ENCODE data around the gene SUGT1. TPM values are rescaled to one million over a fixed set of nuclear protein-coding genes. Genes with fewer than 3 reads are reported as not detected.

Gene SUGT1
- total RNA-seq, 1 donor from 2014 or later: 71.8 TPM

DNA sequence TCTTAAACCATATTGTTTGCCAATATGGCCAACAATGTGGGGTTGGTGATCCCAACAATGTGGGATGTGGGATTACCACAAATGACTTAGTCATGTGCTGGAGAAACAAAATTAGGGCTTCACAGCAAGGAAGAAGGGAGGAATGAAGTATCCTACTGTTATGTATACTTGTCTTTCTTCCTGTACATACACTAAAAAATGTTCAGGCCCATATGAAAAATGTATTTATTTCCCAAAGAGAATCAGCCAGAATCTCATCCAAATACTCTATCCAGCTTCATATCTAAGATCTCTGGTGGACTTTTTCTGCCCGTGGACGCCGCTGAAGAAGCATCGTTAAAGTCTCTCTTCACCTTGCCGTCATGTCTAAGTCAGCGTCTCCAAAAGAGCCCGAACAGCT is 10.5 kb upstream of the SUGT1 start, which contains the start of gene HNRNPA1L2:
HNRNPA1L2 (plus strand) TSS at position 301 of the 400 bp plus-strand sequence; CDS start at position 363, 62 bp downstream.
- Mint-ChIP-seq H3K36me3 (ENCODE audit: low read depth, unreplicated experiment) (peaks cover 43% of the 10 kb centered on the region), H3K4me1 (ENCODE audit: unreplicated experiment) (no peaks in the 10 kb centered on the region), H3K4me3 (ENCODE audit: unreplicated experiment) (peak within 1 kb of the TSS; percentile 30), H3K27me3 (ENCODE audit: unreplicated experiment) (peaks cover 4% of the 10 kb centered on the region), H3K27ac (ENCODE audit: unreplicated experiment) (no peak within 1 kb of the TSS), H3K9me3 (ENCODE audit: unreplicated experiment) (no peaks in the 10 kb centered on the region)
- TF ChIP-seq, protein P1, sequence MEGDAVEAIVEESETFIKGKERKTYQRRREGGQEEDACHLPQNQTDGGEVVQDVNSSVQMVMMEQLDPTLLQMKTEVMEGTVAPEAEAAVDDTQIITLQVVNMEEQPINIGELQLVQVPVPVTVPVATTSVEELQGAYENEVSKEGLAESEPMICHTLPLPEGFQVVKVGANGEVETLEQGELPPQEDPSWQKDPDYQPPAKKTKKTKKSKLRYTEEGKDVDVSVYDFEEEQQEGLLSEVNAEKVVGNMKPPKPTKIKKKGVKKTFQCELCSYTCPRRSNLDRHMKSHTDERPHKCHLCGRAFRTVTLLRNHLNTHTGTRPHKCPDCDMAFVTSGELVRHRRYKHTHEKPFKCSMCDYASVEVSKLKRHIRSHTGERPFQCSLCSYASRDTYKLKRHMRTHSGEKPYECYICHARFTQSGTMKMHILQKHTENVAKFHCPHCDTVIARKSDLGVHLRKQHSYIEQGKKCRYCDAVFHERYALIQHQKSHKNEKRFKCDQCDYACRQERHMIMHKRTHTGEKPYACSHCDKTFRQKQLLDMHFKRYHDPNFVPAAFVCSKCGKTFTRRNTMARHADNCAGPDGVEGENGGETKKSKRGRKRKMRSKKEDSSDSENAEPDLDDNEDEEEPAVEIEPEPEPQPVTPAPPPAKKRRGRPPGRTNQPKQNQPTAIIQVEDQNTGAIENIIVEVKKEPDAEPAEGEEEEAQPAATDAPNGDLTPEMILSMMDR (IDR thresholded peaks at IDR 0.05; ENCODE audit: unreplicated experiment): no peak
- DNase-seq (ENCODE audit: low spot score): no peak

- Mint-ChIP-seq H3K27me3 (ENCODE audit: unreplicated experiment) (peaks cover 4% of the 10 kb centered on the region), H3K4me3 (ENCODE audit: unreplicated experiment) (no peak overlapping the region), H3K4me1 (ENCODE audit: unreplicated experiment) (no peaks in the 10 kb centered on the region), H3K9me3 (ENCODE audit: unreplicated experiment) (no peaks in the 10 kb centered on the region), H3K36me3 (ENCODE audit: low read depth, unreplicated experiment) (peaks cover 36% of the 10 kb centered on the region), H3K27ac (ENCODE audit: unreplicated experiment) (no peak overlapping the region)
- DNase-seq (ENCODE audit: low spot score): no peak
- TF ChIP-seq, protein P1 (IDR thresholded peaks at IDR 0.05; ENCODE audit: unreplicated experiment): no peak
Measured at GRCh38 chr13:52644108-52644507, 8.5 kb upstream of the SUGT1 start.

DNA sequence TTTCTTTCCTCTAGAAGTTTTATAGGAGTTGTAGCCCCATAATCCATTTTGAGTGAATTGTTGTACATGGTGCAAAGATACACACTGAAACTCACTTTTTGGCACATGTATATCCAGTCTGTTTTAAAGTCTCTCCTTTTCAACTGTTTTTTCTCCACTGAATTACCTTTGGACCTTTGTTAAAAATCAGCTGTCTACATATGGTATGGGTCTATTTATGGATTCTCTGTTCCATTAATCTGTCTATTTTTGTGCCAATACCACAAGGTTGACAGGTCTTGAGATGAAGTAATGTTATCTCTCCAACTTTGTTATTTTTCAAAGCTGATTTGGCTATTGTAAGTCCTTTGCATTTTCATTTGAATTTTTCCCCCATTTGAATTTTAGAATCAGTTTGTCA is 5.7 kb upstream of the SUGT1 start:
- H3K27me3 Mint-ChIP-seq (ENCODE audit: unreplicated experiment): peaks cover 2% of the 10 kb centered on the region
- H3K27ac Mint-ChIP-seq (ENCODE audit: unreplicated experiment): no peak overlapping the region
- no peak for DNase-seq (ENCODE audit: low spot score)
- TF ChIP-seq, protein P1 (IDR thresholded peaks at IDR 0.05; ENCODE audit: unreplicated experiment): no peak
- H3K36me3 Mint-ChIP-seq (ENCODE audit: low read depth, unreplicated experiment): peaks cover 32% of the 10 kb centered on the region
- no peak overlapping the region for H3K4me3 Mint-ChIP-seq (ENCODE audit: unreplicated experiment)
- peaks cover 7% of the 10 kb centered on the region for H3K4me1 Mint-ChIP-seq (ENCODE audit: unreplicated experiment)
- no peaks in the 10 kb centered on the region for H3K9me3 Mint-ChIP-seq (ENCODE audit: unreplicated experiment)

- TF ChIP-seq, protein P1 (IDR thresholded peaks at IDR 0.05; ENCODE audit: unreplicated experiment): no peak
Measured at GRCh38 chr13:52650731-52651130, 1.9 kb upstream of the SUGT1 start.

GRCh38 chr13:52651897-52652195 is 790 bp upstream of the SUGT1 start:
- Mint-ChIP-seq H3K27ac (ENCODE audit: unreplicated experiment) (no peak overlapping the region), H3K36me3 (ENCODE audit: low read depth, unreplicated experiment) (peaks cover 13% of the 10 kb centered on the region), H3K9me3 (ENCODE audit: unreplicated experiment) (no peaks in the 10 kb centered on the region), H3K4me3 (ENCODE audit: unreplicated experiment) (no peak overlapping the region), H3K4me1 (ENCODE audit: unreplicated experiment) (peaks cover 15% of the 10 kb centered on the region), H3K27me3 (ENCODE audit: unreplicated experiment) (no peaks in the 10 kb centered on the region)
- TF ChIP-seq, protein P1 (IDR thresholded peaks at IDR 0.05; ENCODE audit: unreplicated experiment): no peak
- no peak for DNase-seq (ENCODE audit: low spot score)

More at GRCh38 chr13:52650731-52651130, 1.9 kb upstream of the SUGT1 start:
- no peak overlapping the region for H3K27ac Mint-ChIP-seq (ENCODE audit: unreplicated experiment)
- DNase-seq (ENCODE audit: low spot score): no peak
- peaks cover 15% of the 10 kb centered on the region for H3K4me1 Mint-ChIP-seq (ENCODE audit: unreplicated experiment)
- no peaks in the 10 kb centered on the region for H3K27me3 Mint-ChIP-seq (ENCODE audit: unreplicated experiment)
- H3K9me3 Mint-ChIP-seq (ENCODE audit: unreplicated experiment): no peaks in the 10 kb centered on the region
- H3K4me3 Mint-ChIP-seq (ENCODE audit: unreplicated experiment): no peak overlapping the region
- peaks cover 18% of the 10 kb centered on the region for H3K36me3 Mint-ChIP-seq (ENCODE audit: low read depth, unreplicated experiment)

All from endothelial cell (in vitro differentiated cells).